AG04450 (cell line): ENCODE measurements around the gene PRX. TPM values are rescaled to one million over a fixed set of nuclear protein-coding genes. Genes with fewer than 3 reads are reported as not detected.

Experiments used
- CTCF ChIA-PET: fragments of 300-600, 350-600 bp; formaldehyde crosslinking; extraction: SDS; loops from one replicate; lab custom pipeline; 2022; ENCODE audit warnings: antibody characterized with exemption, inconsistent platforms; lab: Charles Lee
- POLR2A ChIA-PET: fragments of 350-600 bp; formaldehyde crosslinking; extraction: SDS; loops from one replicate; lab custom pipeline; 2021; ENCODE audit warnings: antibody characterized with exemption, inconsistent platforms; lab: Yijun Ruan, JAX
- DNase-seq: peaks from one replicate; pipeline ENCODE4 v3.0.0-alpha.2; 2011; ENCODE audit warnings: low read depth, low spot score
- H3K27ac ChIP-seq: one replicate; pipeline ENCODE4 v1.5.1; 2012; ENCODE audit warnings: low read depth, low read length, control low read depth
- H3K27me3 ChIP-seq: one replicate; pipeline ENCODE4 v1.6.0; 2012; ENCODE audit warnings: low read length; ENCODE audit not compliant: control insufficient read depth, insufficient read depth
- H3K4me3 ChIP-seq: 2 replicates; pipeline ENCODE4 v1.5.1; 2011; ENCODE audit warnings: mild to moderate bottlenecking, low read depth, low read length, control low read depth
- H3K9me3 ChIP-seq: 2 replicates; pipeline ENCODE4 v1.5.1; 2012; ENCODE audit warnings: low read length; ENCODE audit not compliant: control insufficient read depth, insufficient read depth
- polyA minus RNA-seq: library from RNA; depleted of rRNA, polyadenylated mRNA; stranded (reverse); fragments of >200 nt; gene quantifications from 2 replicates; pipeline ENCODE4 v1.2.3, GENCODE V29; 2011; rRNA and poly(A)+ RNA removed
- polyA plus RNA-seq: library from polyadenylated mRNA; depleted of rRNA; stranded (reverse); fragments of >200 nt; gene quantifications from 2 replicates; pipeline ENCODE4 v1.2.3, GENCODE V29; 2011; rRNA removed
- TF ChIP-seq, protein P1 (sequence below): IDR thresholded peaks from 2 replicates; pipeline ENCODE4 v1.5.1; 2011; ENCODE audit warnings: low read depth, low read length, control low read depth, inconsistent platforms

The PRX gene, protein sequence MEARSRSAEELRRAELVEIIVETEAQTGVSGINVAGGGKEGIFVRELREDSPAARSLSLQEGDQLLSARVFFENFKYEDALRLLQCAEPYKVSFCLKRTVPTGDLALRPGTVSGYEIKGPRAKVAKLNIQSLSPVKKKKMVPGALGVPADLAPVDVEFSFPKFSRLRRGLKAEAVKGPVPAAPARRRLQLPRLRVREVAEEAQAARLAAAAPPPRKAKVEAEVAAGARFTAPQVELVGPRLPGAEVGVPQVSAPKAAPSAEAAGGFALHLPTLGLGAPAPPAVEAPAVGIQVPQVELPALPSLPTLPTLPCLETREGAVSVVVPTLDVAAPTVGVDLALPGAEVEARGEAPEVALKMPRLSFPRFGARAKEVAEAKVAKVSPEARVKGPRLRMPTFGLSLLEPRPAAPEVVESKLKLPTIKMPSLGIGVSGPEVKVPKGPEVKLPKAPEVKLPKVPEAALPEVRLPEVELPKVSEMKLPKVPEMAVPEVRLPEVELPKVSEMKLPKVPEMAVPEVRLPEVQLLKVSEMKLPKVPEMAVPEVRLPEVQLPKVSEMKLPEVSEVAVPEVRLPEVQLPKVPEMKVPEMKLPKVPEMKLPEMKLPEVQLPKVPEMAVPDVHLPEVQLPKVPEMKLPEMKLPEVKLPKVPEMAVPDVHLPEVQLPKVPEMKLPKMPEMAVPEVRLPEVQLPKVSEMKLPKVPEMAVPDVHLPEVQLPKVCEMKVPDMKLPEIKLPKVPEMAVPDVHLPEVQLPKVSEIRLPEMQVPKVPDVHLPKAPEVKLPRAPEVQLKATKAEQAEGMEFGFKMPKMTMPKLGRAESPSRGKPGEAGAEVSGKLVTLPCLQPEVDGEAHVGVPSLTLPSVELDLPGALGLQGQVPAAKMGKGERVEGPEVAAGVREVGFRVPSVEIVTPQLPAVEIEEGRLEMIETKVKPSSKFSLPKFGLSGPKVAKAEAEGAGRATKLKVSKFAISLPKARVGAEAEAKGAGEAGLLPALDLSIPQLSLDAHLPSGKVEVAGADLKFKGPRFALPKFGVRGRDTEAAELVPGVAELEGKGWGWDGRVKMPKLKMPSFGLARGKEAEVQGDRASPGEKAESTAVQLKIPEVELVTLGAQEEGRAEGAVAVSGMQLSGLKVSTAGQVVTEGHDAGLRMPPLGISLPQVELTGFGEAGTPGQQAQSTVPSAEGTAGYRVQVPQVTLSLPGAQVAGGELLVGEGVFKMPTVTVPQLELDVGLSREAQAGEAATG (N-terminal part only)
- polyA plus RNA-seq (1.8 and 1.9 TPM in 2 replicates), polyA minus RNA-seq (1.3 and 1.4 TPM in 2 replicates)

DNA sequence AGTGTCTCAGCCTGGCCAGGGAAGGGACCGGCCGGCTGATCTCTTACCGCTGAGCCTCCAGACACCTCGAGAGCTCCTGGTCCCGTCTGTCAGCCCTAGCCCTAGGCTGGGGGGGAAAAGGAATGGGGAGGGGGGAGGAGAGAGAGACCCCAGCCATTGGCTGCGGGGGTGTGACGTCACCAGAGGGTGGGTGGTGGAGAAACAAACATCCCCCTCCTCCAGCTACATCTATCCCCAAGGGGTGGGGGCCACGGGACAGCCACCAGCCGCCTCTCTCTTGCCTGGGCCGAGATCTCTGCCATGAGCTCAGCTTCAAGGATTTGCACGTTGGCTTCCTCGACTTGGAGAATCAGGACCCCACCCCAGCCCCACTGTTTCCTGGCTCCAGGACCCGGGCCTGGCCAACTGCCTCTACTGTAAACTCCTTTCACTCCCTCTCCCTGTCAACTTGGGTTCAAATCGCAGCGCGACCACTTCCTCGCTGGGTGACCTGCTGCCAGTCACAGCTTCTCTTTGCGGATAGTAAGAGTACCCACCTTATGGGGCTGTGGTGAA, at the start of gene PRX:
Gene PRX, minus strand, starts transcription at position 88 of the 555 bp plus-strand sequence. CDS start 5,446 bp downstream, outside the sequence.
- Histone ChIP-seq H3K27ac (no peak within 1 kb of the TSS), H3K27me3 (no peaks in the 10 kb centered on the region), H3K4me3 (no peak within 1 kb of the TSS), H3K9me3 (no peaks in the 10 kb centered on the region; the same call in 1 of the 2 replicates)
- DNase-seq = no peak
- TF ChIP-seq, protein P1, sequence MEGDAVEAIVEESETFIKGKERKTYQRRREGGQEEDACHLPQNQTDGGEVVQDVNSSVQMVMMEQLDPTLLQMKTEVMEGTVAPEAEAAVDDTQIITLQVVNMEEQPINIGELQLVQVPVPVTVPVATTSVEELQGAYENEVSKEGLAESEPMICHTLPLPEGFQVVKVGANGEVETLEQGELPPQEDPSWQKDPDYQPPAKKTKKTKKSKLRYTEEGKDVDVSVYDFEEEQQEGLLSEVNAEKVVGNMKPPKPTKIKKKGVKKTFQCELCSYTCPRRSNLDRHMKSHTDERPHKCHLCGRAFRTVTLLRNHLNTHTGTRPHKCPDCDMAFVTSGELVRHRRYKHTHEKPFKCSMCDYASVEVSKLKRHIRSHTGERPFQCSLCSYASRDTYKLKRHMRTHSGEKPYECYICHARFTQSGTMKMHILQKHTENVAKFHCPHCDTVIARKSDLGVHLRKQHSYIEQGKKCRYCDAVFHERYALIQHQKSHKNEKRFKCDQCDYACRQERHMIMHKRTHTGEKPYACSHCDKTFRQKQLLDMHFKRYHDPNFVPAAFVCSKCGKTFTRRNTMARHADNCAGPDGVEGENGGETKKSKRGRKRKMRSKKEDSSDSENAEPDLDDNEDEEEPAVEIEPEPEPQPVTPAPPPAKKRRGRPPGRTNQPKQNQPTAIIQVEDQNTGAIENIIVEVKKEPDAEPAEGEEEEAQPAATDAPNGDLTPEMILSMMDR = no peak
- ChIA-PET POLR2A (interaction anchor here (0.9 kb wide), 1 partner anchor 8 kb away, joined by 4 read pairs; no protein-coding TSS in a partner anchor), CTCF (interaction anchor here (0.6 to 4.5 kb wide), 3 partner anchors 7 to 221 kb away, joined by 3 to 35 read pairs (median 5); no protein-coding TSS in a partner anchor)

DNA sequence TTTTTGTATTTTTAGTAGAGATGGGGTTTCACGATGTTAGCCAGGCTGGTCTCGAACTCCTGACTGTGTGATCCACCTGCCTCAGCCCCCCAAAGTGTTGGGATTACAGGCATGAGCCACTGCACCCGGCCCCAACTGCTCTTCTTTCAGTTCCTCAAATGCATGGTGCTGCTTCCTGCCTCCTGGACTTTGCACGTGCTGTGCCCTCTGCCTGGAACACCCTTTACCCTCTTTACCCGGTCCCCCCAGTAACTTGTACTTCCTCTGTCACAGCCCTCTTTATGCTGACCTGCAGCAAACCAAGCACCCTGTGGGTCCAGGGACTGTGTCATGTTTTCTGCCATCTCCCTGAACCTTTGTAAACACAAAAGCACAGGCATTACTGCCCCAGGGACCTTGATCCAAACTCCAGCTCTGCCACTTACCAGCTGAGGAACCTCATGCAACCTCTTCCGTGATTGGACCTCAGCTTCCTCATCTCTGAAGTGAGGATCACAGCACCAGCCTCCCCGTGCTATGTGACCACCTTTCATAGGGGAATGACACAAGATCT, 48.6 kb upstream of the PRX start:
- Histone ChIP-seq H3K4me3 (no peak overlapping the region), H3K27ac (no peak overlapping the region), H3K9me3 (no peaks in the 10 kb centered on the region), H3K27me3 (no peaks in the 10 kb centered on the region)
- CTCF ChIA-PET = no interaction called here
- POLR2A ChIA-PET = no interaction called here
- DNase-seq = no peak
- TF ChIP-seq, protein P1 = no peak

DNA sequence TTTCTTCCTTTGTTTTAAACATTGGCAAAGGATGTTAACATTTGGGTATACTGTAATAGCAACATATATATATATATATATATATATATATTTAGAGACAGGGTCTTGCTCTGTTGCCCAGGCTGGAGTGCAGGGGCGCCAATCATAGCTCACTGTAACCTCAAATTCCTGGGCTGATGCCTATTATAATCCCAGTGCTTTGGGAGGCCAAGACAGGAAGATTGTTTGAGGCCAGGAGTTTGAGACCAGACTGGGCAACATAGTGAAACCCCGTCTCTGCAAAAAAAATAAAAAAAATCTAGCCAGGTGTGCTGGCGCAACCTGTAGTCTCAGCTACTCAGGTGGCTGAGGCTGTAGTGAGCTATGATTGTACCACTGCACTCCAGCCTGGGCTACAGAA, 47.0 kb upstream of the PRX start:
- CTCF ChIA-PET = no interaction called here
- POLR2A ChIA-PET = no interaction called here
- no peak overlapping the region for H3K27ac ChIP-seq
- DNase-seq = no peak
- H3K27me3 ChIP-seq = no peaks in the 10 kb centered on the region
- TF ChIP-seq, protein P1 = no peak
- no peaks in the 10 kb centered on the region for H3K9me3 ChIP-seq
- H3K4me3 ChIP-seq = no peak overlapping the region

DNA sequence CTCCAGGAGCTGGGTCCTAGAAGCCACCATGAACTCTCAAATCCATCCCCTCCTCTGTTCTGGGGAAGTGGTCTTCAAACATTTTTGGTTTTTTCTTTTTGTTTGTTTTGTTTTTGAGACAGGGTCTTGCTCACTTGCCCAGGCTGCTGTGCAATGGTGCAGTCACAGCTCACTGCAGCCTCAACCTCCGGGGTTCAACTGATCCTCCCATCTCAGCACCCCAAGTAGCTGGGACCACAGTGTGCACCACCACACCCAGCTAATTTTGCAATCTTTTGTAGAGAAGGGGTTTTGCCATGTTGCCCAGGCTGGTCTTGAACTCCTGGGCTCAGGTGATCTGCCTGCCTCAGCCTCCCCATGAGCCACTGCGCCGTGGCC, 45.4 kb upstream of the PRX start:
- ChIA-PET POLR2A (no interaction called here), CTCF (no interaction called here)
- no peak for DNase-seq
- Histone ChIP-seq H3K27me3 (no peaks in the 10 kb centered on the region), H3K4me3 (no peak overlapping the region), H3K27ac (no peak overlapping the region), H3K9me3 (no peaks in the 10 kb centered on the region)
- TF ChIP-seq, protein P1 = no peak
